NT2/D1 (cell line): Measurements from ENCODE around the gene NKG7.

ENCODE experiments used
- SUZ12 ChIP-seq: IDR thresholded peaks from 2 replicates; pipeline ENCODE4 v1.6.1; 2011; ENCODE audit not compliant: insufficient read length, insufficient read depth; ENCODE audit errors: extremely low read depth
- YY1 ChIP-seq: IDR thresholded peaks from 2 replicates; pipeline ENCODE4 v1.6.1; 2011; ENCODE audit not compliant: insufficient read length, insufficient read depth
- ZNF274 ChIP-seq: IDR thresholded peaks from 2 replicates; pipeline ENCODE4 v1.6.1; 2011; ENCODE audit warnings: mild to moderate bottlenecking, low read depth, low read length

DNA sequence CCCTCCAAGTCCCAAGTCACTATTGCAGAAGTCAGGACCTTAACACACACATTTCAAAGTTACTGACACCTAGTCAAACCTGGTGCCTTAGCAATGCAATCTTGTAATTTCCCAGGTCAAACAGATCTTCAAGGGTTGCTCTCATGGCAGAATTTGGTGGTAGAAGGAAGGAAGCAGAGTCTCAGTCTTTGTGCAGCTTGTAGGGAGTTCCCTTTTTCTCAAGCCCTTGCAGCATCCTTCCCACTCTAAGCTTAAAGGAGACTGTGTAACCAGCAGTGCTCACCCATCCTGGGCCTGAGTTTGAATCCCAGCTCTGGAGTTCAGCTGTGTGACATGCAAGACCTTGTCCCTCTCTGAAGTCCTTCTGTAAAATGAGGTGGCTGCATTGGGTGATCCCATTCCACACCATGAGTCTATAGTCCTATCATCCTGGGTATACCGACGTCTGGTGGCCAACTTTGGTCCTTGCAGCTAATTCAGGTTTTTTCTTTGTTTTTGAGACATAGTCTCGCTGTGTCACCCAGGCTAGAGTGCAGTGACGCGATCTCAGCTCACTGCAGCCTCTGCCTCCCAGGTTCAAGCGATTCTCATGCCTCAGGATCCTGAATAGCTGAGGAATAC, 35.2 kb upstream of the NKG7 start:
- TF ChIP-seq ZNF274, result no peak
- TF ChIP-seq SUZ12, result no peak
- no peak for TF ChIP-seq YY1
